ENCODE data around the gene PHLDA1.

GRCh38 chr12:76037130-76038103, 5.8 kb upstream of the PHLDA1 start:
- TF ChIP-seq CTCF (conservative IDR thresholded peaks at IDR 0.05; ENCODE audit: low read depth, low read length): peak; percentile 91
- TF ChIP-seq EZH2 (IDR thresholded peaks at IDR 0.05; ENCODE audit: low read length, unreplicated experiment): no peak
- TF ChIP-seq EZH2phosphoT487 (IDR thresholded peaks at IDR 0.05; ENCODE audit: borderline replicate concordance, low read length): no peak

Data from PC-3 (cell line).